ENCODE measurements around the gene MECP2.

- TF ChIP-seq CTCF (IDR thresholded peaks at IDR 0.05) (no peak), POLR2A (IDR thresholded peaks at IDR 0.05) (peak in 1 of 2 donors; percentile 74)
Observed at GRCh38 chrX:154040307-154040756, 57.2 kb downstream of the MECP2 start.
